ENCODE results near the gene EIF4B.
"Not testable (repeated sequence)": the region's sequence is repeated elsewhere in the genome, so short reads cannot be mapped to it uniquely, and the experiment has no call there.

EIF4B gene, protein sequence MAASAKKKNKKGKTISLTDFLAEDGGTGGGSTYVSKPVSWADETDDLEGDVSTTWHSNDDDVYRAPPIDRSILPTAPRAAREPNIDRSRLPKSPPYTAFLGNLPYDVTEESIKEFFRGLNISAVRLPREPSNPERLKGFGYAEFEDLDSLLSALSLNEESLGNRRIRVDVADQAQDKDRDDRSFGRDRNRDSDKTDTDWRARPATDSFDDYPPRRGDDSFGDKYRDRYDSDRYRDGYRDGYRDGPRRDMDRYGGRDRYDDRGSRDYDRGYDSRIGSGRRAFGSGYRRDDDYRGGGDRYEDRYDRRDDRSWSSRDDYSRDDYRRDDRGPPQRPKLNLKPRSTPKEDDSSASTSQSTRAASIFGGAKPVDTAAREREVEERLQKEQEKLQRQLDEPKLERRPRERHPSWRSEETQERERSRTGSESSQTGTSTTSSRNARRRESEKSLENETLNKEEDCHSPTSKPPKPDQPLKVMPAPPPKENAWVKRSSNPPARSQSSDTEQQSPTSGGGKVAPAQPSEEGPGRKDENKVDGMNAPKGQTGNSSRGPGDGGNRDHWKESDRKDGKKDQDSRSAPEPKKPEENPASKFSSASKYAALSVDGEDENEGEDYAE

DNA sequence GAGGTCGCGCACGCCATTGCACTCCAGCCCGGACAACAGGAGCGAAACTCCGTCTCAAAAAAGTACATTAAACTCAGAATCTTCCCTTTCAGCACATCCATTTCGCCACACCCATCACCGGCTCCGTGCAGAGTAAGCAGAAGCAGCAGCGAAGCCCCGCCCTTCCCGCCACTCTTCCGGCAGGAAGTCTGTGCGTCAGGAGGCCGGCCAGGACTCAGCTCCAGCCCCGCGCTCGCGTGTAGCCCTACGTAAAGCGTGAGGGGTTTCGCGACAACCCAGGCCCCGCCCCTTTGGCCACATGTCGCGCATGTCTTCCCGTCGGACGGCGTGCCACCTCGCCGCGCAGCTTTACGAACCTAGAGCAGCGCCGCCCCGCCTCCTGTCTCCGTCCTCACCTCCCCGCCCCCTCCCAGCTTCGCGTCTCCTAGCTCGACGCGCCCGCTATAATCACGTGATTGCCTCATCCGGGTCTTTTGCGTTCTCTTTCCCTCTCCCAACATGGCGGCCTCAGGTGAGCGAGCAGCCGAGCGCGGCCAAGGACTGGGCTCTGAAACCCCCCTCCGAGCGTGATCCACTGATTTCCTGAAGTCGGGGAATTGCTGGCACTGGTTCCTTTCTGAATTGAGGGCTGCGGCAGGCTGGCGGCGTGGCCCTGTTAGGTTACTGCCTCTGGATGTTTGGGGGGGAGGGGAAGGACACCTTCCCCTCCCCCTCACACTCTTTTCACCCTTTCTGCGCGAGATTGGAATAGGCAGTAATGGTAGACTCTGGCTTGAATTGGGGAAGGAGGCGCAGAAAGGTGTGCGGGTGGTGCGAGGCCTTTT, at the start of gene EIF4B:
EIF4B (plus strand) TSS at position 471 of the 824 bp plus-strand sequence; CDS start at position 499, 28 bp downstream.
- DNase-seq = peak; percentile 98

DNA sequence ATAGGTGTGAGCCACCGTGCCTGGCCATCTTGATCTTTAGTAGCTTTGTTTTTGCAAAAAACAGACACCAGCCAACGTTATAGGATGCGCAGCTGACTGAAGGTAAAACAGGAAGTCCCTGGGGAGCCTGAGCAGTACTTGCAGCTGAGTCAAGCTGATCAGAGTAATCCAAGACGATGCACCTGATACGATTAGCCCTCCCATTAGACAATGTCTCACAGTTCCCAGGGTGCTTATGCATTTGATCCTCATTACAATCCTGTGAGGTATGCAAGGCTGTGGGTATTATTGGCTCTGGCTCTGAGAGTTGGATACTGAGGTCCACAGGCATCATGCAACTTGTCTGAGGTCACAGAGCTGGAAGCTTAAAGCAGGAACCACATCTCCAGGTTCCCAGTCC, 49.3 kb upstream of the EIF4B start:
- no peak for DNase-seq

DNA sequence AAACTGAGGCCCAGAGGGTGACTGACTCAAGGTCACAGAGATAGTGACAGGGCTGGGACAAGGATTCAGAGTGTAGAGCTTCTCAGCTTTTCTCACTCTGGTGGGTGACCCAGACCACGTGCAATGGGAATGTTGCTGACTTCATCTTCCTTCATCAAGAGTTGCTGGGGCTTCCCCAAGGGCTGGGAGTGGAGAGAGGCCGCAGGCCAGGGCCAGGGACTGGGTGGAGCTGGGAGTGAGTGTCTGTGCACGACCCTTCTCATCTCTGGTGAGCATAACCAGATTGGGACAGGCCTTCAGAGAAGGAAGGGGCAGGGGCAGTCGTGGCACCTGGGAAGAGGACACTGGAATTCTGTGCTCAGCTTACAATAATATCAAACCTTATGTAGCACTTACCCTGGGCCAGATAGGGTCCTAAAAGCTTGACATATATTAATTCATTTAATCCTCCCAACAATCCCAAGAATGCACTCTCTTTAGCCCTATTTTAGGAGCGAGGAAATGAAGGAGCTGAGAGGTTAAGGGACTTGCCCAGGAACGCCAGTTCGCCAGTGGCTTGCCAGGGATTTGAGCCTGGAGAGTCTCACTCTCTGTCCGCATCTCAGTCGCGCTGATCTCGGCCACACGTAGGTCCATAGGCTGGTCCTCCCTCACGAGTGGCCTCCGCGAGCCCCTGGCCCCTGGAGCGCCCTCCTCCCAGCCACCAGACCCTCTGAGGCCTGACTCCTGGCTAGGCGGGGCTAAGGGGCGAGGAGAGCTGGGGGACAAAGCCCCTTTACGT, 41.5 kb upstream of the EIF4B start:
- DNase-seq = no peak

DNA sequence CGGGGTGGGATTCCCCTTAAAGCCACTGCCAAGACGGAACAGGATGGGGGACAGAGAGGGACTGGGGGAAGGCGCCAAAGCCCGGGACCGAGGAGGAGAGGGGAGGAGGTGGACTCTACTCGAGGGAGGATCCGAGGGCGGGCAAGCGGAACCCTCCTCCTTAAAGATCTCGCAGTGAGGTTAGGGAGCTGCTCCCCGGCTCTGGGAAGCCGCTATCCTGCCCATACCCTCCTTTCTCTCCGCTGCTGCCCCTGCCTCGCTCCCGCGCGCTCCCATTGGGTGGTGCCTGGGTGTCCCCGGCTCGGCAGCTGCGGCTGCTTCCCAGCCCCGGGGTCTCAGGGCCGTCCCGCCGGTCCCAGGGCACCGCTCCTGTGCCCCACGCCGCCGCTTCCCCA, 40.9 kb upstream of the EIF4B start:
- DNase-seq = no peak

DNA sequence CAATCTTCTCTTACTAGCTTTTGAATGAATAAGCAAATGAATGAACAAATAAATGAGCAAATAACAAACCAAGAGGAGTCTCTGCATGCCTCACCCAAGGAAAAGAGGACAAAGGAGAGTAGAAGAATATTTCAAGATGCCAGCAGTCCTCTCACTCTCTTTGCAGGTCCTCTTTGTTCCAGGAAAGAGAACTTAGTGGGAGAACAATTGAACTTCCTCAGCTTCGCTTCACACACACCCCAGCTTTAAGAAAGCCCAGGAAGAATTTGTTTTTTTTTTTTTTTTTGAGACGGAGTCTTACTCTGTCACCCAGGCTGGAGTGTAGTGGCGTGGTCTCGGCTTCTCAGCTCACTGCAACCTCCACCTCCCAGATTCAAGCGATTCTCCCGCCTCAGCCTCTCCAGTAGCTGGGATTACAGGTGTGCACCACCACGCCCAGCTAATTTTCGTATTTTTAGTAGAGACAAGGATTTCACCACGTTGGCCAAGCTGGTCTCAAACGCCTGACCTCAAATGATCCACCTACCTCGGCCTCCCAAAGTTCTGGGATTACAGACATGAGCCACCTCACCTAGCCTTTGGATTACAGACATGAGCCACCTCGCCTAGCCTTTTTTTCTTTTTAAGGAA, 37.0 kb upstream of the EIF4B start:
- no peak for DNase-seq

DNA sequence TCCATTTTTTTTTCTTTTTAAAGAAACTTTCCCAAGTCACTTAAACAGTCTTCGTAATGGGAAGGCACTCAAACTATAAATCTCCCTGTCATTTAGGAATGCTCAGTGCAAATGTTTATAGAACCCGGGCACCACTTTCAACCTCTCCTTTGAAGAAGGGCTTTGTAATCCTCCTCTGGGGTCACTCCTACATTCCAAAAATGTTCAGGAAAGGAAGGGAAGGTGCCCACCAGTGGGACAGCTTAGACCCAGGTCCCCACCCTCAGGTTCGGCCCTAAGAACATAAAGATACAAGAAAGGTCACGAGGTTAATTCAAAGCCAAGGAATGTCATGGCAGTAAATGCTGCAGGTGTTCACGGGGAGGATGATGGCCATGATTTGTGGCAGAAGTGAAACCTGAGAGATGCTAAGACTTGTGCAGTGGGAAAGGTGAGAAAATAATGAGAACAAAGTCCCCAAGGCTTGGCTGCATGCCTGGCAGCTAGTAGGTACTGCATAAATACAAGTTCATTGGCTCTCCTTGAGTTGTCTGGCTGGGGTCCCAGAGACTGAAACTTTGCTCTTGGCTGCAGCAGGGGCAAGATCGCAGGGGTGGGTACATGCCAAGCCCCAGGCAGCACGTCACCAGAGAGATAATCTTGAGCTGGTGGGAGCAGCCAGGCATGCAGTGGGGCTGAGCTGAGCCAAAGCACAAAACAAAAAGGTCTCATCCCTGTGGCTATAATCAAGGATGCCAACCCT, 36.3 kb upstream of the EIF4B start:
- no peak for DNase-seq

DNA sequence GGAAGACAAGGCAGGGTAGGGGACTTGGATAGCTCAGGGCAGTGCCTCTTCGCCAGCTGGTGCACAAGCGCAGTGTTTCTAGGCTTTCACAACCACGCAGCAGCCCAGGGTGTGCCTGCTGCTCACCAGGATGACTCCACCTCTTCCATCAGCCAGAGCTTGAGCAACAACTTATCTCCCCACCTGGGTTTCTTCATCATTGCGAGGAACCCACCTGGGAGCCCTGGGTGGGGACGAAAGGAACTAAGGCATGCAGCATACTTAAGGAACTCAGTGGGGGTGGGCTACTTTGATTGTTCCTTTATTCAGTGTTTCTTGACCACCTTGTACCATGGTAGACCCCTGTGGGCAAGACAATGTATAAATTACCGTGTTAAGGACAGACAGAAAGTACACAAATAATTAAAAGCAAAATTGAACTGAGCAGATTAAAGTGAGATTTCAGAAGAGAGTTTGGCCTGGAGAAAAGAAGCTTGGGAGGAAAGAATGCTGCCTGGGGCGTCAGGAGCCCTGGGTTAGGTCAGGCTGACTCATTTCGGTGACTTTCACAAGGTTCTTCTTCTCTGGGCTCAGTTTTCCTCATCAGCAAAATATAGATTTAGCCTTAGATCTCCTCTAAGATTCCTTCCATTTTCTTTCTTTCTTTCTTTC, 34.5 kb upstream of the EIF4B start:
- DNase-seq = no peak

DNA sequence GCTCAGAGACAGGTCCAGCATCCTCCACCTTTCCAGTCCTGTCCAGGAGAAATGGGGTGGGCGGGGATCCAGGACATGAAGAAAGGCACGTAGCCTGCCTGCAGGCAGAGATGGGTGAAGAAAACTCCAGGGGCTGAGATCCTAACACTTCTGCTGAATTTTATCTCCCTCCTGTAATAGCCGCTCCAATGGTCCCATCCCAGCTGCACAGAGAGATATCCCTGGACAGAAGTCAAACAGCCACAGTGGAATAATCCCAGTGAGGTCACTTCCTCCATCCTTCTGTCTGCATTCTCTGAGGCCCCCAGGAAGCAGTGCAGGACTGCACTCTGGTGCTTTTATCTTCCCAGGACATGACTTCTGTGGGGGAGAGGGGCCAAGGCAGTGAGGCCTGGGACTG, 31.1 kb upstream of the EIF4B start:
- no peak for DNase-seq

DNA sequence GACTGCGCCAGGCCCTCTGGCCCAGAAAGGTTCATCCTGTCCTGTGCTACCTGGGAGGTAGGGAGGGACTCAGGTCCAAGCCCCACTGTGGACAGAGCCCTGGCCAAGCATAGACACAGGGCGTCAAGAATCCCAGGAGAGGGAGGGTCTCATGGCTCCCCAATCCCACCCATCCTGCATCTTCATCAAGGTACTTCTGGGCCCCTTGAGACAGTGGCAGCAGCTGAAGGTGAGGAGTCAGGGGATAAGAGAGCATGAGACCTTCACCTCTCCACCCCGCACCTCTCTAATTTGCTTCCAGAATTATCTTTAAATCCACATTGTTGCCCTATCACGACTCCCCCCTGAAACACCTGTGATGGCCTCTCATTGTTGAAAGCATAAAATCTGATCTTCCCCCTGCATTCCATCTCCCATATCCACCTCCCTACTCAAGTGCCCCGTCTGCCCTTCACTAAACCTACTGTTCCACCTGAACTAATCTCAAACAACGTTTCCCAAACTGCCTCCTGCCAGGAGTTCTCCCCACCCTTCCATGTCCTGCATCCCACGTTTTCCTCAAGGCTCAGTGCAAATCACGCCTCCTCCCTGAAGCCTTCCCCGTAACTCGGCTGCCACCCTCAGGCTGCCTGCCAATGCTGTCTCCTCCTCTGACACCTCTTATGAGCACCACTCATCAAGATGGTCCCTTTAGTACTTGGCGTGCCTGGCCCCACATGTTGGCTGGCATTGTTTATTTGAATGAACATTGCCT, 30.3 kb upstream of the EIF4B start:
- DNase-seq = peak; percentile 43

DNA sequence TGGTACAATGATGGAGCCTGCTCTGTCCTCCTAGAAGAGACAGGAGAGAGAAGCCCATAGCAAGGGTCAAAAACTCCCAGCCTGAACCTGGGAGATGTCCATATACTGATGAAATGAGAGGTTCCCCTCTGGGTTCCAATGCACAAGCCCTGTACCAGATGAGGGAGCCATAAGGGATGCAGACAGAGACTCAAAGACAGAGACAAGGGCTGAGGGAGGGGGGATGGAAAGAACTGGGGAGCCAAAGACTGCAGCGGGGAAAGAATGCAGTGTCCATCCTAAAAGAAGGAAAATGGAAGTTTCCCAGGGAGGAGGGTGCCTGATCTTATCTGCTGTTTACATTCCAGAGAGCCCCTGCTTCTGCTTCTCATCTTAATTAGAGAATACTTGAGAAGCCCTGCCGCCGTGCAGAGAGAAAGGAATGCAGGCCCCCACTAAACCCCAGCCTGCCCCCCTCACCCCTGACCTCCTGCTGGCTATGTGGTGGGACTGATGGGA, 29.6 kb upstream of the EIF4B start:
- no peak for DNase-seq

DNA sequence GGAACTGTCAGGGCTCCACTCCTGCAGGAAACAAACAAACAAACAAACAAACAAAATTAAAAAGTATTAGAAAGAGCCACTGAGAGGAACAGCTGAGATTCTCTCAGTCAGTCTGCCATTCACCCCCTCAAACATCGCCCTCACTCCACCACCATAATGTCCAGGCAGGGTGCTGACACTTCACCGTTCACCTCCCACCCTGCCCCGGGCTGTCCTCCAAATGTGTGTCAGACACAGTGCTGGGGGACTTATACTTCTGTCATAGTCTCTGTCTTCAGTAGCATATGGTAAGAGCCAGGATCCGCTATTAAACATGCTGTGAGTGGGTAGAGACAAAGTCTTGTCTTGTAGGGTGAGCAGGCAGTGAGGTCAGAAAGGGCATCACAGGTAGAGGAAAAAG, 29.1 kb upstream of the EIF4B start:
- DNase-seq = no peak

DNA sequence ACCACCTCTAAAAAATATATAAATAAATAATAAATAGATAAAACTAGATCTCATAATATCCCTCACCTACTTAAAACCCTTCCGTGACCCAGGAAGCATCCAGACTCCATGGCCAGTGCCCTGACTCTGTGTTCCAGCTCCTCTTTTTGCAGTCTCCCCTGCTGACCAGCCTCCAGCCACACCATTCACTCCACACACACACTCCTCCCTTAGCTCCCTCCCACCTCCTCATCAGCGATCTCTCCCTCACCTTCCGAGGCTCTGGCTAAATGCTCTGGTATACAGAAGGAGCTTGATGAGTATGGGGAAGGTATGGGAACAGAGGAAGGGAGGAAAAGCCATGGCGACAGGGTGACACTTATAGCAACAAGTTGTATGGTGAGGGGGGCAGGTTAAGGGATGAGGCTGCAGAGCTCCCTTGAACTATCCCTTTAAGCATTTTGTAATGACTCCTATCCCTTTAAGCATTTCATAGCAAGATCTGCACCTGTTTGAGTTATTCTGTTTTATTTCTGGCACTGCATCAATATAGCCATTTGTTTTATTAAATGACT, 26.1 kb upstream of the EIF4B start:
- no peak for DNase-seq

DNA sequence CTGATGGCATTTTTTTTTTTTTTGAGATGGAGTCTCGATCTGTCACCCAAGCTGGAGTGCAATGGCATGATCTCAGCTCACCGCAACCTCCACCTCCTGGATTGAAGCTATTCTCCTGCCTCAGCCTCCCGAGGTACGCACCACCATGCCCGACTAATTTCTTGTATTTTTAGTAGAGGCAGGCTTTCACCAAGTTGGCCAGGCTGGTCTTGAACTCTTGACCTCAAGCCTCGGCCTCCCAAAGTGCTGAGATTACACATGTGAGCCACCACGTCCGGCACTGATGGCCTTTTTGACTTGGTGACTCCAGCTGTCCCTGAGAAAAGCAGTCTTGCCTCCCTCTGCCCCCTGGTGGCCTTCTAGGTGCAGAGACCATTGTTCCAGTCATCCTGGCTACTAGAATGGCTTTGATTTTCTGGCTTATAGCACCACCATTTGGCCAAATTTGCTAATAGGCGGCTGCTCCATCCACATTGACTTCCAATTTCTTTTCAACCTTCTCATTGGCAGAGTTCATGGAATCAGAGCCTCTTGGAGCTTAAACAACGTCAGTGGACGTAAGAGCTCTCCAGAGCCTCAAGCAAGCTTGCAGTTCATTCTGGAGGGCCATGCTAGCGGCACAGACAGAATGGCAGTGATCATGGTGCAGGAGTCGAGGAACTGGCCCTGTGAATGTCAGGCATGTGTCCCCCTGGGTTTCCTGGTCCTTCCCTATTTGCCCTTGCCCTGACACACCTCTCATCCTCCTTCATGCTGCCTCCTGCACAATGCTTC, 25.4 kb upstream of the EIF4B start:
- DNase-seq = peak; percentile 91

DNA sequence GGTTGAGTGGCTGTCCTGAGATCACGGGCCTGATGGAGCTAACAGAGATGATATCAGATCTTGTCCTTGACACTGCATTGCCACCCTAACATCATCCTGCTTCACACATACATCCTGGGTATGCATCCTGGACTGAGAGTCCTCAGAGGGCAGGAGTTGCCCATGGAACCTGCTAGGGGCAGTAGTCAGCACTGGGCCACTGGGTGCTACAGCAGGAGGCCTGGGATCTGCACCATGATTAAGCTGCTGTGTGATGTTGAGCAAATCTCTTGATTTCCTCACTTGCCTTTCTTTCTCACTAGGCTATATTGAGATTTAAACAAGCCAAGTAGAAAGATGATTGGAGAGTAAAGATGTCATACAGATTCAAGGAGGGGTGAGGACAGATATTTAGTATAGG, 22.1 kb upstream of the EIF4B start:
- no peak for DNase-seq

DNA sequence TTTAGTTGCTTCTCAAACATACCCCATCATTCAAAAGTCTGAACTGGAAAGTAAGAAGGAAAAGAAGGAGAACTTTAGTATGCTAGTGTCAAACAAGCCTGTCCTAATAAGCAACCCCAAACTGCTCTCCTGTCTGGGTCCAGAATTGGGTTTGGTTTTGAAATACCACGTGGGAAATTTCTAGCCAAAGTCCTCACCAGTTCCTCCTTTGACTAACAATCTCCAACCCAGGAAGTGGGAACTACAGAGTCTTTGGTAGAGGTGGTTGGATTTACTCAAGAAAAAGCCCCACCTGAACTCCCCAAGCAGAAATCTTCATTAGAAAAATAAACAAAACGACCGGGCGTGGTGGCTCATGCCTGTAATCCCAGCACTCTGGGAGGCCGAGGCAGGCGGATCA, 17.4 kb upstream of the EIF4B start:
- DNase-seq = no peak

DNA sequence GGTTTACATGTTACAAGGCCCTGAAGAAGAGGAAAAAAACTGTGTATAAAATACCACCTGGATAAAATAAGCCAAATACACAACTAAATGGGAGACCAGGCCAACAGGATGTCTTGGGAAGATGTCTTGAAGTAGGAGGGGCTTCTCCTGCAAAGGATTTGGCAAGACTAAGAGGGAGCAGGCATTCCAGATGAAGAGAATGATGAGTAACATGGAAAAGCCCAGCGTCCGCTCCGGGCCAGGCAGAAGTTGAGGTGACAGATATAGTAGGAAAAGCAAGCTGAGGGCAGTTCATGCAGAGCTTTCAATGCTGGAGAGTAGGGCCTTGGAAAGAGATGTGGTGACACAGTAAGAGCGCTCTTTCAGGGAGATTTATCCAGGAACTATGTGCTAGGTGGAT, 16.1 kb upstream of the EIF4B start:
- DNase-seq = no peak

DNA sequence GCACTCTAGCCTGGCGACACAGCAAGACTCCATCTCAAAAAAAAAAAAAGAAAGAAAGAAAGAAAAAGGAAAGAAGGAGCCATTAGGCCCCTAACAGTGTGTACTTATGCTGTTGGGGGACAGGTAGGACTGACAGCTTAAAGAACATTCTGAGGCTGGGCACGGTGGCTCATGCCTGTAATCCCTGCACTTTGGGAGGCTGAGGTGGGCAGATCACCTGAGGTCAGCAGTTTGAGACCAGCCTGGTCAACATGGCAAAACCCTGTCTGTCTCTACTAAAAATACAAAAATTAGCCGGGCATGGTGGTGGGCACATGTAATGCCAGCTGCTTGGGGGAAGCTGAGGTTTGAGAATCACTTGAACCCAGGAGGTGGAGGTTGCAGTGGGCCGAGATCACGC, 14.0 kb upstream of the EIF4B start:
- DNase-seq = not testable (repeated sequence)

DNA sequence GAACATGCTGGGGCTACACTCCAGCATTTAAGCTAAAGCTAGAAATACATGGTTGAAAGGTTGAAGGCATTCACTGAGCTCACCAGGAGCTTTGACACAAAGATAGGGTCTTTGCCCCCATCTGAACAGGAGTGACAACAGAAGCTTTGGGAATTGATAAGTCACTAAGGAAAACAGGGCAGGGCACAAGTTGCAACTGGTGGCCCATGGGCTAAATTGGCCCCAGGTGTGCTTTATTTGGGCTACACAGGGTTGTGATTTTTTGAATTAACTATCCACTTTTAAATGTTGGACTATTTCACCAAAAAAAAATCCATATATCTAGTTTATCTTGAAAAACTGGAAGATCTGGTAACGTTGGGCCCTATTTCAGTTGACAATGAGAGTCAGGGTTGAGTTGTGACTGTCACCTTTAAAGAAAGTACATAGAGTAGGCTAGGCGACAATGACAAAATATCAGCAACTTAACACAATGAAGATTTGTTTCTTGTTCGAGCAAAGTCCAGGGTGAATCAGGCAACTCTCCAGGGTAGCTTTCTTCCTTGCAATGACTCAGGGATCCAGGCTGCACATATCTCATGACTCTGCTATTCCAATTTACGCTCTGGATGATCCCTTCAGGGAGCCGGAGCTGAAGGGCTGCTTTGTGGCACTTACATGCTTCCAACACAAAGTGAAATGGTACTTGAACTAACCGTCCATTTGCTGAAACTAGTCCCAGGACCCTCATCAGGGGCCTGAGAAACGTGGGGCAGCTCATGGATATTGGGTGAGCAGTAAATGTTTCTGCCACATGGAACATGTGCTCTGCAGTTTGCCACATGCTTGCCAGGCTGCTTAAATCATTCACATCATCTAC, 13.3 kb upstream of the EIF4B start:
- peak; percentile 75 for DNase-seq

Data from kidney glomerular epithelial cell (primary cell).